HepG2 (cell line): ENCODE results near the gene VASN. TPM values are rescaled to one million over a fixed set of nuclear protein-coding genes. Genes with fewer than 3 reads are reported as not detected.

Source experiments
- ARNT2 ChIP-seq: sonication (generic); formaldehyde crosslinking; IDR thresholded peaks from 2 replicates; pipeline ENCODE4 v1.8.0; 2022; ENCODE audit warnings: mild to moderate bottlenecking, low read depth, missing genetic modification reagents, moderate library complexity
- HDAC2 ChIP-seq: sonication (generic); formaldehyde crosslinking; IDR thresholded peaks from 2 replicates; pipeline ENCODE4 v1.4.0; 2020; ENCODE audit warnings: missing genetic modification reagents
- MXI1 ChIP-seq: IDR thresholded peaks from 3 replicates; pipeline ENCODE4 v1.6.1; 2012; ENCODE audit warnings: low read depth, low read length, inconsistent platforms, borderline replicate concordance
- RARG ChIP-seq: sonication (generic); formaldehyde crosslinking; IDR thresholded peaks from 2 replicates; pipeline ENCODE4 v1.4.0; 2020; ENCODE audit warnings: low read depth, mild to moderate bottlenecking, missing genetic modification reagents
- RBFOX2 ChIP-seq: fragments of 200-400 bp; formaldehyde crosslinking; IDR thresholded peaks from 2 replicates; pipeline ENCODE4 v1.6.1; 2017; ENCODE audit warnings: low read depth, mild to moderate bottlenecking, low read length
- STAT6 ChIP-seq: sonication (generic); formaldehyde crosslinking; IDR thresholded peaks from 2 replicates; pipeline ENCODE4 v1.4.0; 2020; ENCODE audit warnings: missing genetic modification reagents, mild to moderate bottlenecking, borderline replicate concordance
- ZNF274 ChIP-seq: sonication (generic); formaldehyde crosslinking; IDR thresholded peaks from 2 replicates; pipeline ENCODE4 v1.5.1; 2020; ENCODE audit warnings: mild to moderate bottlenecking, missing genetic modification reagents
- polyA plus RNA-seq, 8 experiments: library from polyadenylated mRNA; depleted of rRNA in 3 of 8; stranded (reverse) in 7 of 8; unstranded in 1 of 8; fragments of >200 nt; fragmentation: Illumina TruSeq in 4 of 8; extraction: Trizol in 4 of 8; gene quantifications; 2 replicates each; pipeline versions ENCODE4 v1.2.1 to v1.2.3, GENCODE V29; 2011 to 2016; ENCODE audit warnings: low read depth in 4 of 8, missing spikeins in 1 of 8, mixed read lengths in 1 of 8; ENCODE audit not compliant: insufficient read depth in 1 of 8
- total RNA-seq, 5 experiments: library from RNA; depleted of rRNA; stranded (reverse); fragments of >200 nt; fragmentation: Illumina TruSeq; extraction: Trizol; gene quantifications; 2 replicates each; pipeline ENCODE4 v1.2.3, GENCODE V29; 2016; ENCODE audit warnings: low read depth in 1 of 5
- TF ChIP-seq, protein P1 (sequence below): sonication (generic); formaldehyde crosslinking; IDR thresholded peaks from 2 replicates; pipeline ENCODE4 v1.4.0; 2020; ENCODE audit warnings: mild to moderate bottlenecking, missing genetic modification reagents
- TF ChIP-seq, protein P2 (sequence below): sonication (generic); formaldehyde crosslinking; IDR thresholded peaks from 2 replicates; pipeline ENCODE4 v1.8.1; 2023; ENCODE audit warnings: missing genetic modification reagents, inconsistent platforms, borderline replicate concordance
- TF ChIP-seq, protein P3 (sequence below): sonication (generic); formaldehyde crosslinking; IDR thresholded peaks from 2 replicates; pipeline ENCODE4 v1.4.0; 2020; ENCODE audit warnings: missing genetic modification reagents
- TF ChIP-seq, protein P4 (sequence below): sonication (generic); formaldehyde crosslinking; IDR thresholded peaks from 2 replicates; pipeline ENCODE4 v1.5.1; 2020; ENCODE audit warnings: missing genetic modification reagents, mild to moderate bottlenecking, borderline replicate concordance

The VASN gene
- total and polyA plus RNA-seq, 2 of the 13 experiments (the other 11 are each of a cell fraction or from before 2014, with no cell fraction given), result 8.4 to 18.2 TPM

DNA sequence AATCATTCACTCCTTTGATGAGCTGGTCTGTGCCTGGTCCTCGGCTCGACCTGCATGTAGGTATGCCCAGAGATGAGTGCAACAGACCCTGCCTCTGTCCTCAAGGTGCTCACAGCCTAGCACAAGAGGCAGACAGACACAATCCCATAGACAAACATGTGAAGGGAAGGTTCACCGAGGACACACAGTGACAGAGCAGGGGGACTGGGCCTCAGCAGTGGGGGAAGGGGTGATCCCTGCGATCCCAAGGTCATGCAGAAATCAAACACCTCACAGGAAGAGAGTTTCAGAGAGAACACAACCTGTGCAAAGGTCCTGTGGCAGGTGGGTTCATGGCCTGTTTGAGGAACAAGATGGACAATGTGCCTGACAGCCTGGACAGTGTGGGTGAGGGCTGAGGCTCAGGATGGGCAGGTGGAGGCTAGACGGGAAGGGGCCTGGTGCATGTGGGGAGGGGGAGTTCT, 4.2 kb upstream of the VASN start (continued):
- TF ChIP-seq, protein P1, sequence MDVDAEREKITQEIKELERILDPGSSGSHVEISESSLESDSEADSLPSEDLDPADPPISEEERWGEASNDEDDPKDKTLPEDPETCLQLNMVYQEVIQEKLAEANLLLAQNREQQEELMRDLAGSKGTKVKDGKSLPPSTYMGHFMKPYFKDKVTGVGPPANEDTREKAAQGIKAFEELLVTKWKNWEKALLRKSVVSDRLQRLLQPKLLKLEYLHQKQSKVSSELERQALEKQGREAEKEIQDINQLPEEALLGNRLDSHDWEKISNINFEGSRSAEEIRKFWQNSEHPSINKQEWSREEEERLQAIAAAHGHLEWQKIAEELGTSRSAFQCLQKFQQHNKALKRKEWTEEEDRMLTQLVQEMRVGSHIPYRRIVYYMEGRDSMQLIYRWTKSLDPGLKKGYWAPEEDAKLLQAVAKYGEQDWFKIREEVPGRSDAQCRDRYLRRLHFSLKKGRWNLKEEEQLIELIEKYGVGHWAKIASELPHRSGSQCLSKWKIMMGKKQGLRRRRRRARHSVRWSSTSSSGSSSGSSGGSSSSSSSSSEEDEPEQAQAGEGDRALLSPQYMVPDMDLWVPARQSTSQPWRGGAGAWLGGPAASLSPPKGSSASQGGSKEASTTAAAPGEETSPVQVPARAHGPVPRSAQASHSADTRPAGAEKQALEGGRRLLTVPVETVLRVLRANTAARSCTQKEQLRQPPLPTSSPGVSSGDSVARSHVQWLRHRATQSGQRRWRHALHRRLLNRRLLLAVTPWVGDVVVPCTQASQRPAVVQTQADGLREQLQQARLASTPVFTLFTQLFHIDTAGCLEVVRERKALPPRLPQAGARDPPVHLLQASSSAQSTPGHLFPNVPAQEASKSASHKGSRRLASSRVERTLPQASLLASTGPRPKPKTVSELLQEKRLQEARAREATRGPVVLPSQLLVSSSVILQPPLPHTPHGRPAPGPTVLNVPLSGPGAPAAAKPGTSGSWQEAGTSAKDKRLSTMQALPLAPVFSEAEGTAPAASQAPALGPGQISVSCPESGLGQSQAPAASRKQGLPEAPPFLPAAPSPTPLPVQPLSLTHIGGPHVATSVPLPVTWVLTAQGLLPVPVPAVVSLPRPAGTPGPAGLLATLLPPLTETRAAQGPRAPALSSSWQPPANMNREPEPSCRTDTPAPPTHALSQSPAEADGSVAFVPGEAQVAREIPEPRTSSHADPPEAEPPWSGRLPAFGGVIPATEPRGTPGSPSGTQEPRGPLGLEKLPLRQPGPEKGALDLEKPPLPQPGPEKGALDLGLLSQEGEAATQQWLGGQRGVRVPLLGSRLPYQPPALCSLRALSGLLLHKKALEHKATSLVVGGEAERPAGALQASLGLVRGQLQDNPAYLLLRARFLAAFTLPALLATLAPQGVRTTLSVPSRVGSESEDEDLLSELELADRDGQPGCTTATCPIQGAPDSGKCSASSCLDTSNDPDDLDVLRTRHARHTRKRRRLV (CRISPR knock-in tag), result no peak
- TF ChIP-seq, protein P2, sequence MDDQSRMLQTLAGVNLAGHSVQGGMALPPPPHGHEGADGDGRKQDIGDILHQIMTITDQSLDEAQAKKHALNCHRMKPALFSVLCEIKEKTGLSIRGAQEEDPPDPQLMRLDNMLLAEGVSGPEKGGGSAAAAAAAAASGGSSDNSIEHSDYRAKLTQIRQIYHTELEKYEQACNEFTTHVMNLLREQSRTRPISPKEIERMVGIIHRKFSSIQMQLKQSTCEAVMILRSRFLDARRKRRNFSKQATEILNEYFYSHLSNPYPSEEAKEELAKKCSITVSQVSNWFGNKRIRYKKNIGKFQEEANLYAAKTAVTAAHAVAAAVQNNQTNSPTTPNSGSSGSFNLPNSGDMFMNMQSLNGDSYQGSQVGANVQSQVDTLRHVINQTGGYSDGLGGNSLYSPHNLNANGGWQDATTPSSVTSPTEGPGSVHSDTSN, result no peak
- TF ChIP-seq MXI1 (peak; percentile 58; the same call in 1 of the 3 replicates), RARG (no peak), ARNT2 (CRISPR knock-in tag) (no peak; the same call in 1 of the 2 replicates), STAT6 (CRISPR knock-in tag) (no peak), RBFOX2 (no peak), ZNF274 (CRISPR knock-in tag) (peak; percentile 61; the same call in 1 of the 2 replicates), HDAC2 (CRISPR knock-in tag) (peak; percentile 95)
- TF ChIP-seq, protein P3, sequence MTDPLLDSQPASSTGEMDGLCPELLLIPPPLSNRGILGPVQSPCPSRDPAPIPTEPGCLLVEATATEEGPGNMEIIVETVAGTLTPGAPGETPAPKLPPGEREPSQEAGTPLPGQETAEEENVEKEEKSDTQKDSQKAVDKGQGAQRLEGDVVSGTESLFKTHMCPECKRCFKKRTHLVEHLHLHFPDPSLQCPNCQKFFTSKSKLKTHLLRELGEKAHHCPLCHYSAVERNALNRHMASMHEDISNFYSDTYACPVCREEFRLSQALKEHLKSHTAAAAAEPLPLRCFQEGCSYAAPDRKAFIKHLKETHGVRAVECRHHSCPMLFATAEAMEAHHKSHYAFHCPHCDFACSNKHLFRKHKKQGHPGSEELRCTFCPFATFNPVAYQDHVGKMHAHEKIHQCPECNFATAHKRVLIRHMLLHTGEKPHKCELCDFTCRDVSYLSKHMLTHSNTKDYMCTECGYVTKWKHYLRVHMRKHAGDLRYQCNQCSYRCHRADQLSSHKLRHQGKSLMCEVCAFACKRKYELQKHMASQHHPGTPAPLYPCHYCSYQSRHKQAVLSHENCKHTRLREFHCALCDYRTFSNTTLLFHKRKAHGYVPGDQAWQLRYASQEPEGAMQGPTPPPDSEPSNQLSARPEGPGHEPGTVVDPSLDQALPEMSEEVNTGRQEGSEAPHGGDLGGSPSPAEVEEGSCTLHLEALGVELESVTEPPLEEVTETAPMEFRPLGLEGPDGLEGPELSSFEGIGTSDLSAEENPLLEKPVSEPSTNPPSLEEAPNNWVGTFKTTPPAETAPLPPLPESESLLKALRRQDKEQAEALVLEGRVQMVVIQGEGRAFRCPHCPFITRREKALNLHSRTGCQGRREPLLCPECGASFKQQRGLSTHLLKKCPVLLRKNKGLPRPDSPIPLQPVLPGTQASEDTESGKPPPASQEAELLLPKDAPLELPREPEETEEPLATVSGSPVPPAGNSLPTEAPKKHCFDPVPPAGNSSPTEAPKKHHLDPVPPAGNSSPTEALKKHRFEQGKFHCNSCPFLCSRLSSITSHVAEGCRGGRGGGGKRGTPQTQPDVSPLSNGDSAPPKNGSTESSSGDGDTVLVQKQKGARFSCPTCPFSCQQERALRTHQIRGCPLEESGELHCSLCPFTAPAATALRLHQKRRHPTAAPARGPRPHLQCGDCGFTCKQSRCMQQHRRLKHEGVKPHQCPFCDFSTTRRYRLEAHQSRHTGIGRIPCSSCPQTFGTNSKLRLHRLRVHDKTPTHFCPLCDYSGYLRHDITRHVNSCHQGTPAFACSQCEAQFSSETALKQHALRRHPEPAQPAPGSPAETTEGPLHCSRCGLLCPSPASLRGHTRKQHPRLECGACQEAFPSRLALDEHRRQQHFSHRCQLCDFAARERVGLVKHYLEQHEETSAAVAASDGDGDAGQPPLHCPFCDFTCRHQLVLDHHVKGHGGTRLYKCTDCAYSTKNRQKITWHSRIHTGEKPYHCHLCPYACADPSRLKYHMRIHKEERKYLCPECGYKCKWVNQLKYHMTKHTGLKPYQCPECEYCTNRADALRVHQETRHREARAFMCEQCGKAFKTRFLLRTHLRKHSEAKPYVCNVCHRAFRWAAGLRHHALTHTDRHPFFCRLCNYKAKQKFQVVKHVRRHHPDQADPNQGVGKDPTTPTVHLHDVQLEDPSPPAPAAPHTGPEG (CRISPR knock-in tag), result no peak
- TF ChIP-seq, protein P4, sequence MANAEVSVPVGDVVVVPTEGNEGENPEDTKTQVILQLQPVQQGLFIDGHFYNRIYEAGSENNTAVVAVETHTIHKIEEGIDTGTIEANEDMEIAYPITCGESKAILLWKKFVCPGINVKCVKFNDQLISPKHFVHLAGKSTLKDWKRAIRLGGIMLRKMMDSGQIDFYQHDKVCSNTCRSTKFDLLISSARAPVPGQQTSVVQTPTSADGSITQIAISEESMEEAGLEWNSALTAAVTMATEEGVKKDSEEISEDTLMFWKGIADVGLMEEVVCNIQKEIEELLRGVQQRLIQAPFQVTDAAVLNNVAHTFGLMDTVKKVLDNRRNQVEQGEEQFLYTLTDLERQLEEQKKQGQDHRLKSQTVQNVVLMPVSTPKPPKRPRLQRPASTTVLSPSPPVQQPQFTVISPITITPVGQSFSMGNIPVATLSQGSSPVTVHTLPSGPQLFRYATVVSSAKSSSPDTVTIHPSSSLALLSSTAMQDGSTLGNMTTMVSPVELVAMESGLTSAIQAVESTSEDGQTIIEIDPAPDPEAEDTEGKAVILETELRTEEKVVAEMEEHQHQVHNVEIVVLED (CRISPR knock-in tag), result no peak
